BLaER1 treated with 17β-estradiol and CSF1 and Interleukin-3, amounts not matched to agents 10 nM and 100 nM (cell line): ENCODE results near the gene MRPS35.

Source experiments
- H3K27ac ChIP-seq, 11 experiments: shearing (Covaris generic); formaldehyde crosslinking; 2 replicates each; pipeline ENCODE4 v1.8.1; 2022
- H3K27me3 ChIP-seq, 11 experiments: shearing (Covaris generic); formaldehyde crosslinking; 2 replicates each; pipeline ENCODE4 v1.8.1; 2022
- H3K36me3 ChIP-seq, 11 experiments: shearing (Covaris generic); formaldehyde crosslinking; 2 replicates each; pipeline ENCODE4 v1.8.1; 2022
- H3K4me1 ChIP-seq, 10 experiments: shearing (Covaris generic); formaldehyde crosslinking; 2 replicates each; pipeline ENCODE4 v1.8.1; 2022
- H3K4me2 ChIP-seq, 11 experiments: shearing (Covaris generic); formaldehyde crosslinking; 2 replicates each; pipeline ENCODE4 v1.8.1; 2022
- H3K4me3 ChIP-seq, 10 experiments: shearing (Covaris generic); formaldehyde crosslinking; 2 replicates each; pipeline ENCODE4 v1.8.1; 2022
- H3K9ac ChIP-seq, 11 experiments: shearing (Covaris generic); formaldehyde crosslinking; 2 replicates each; pipeline ENCODE4 v1.8.1; 2022
- H3K9me3 ChIP-seq, 11 experiments: shearing (Covaris generic); formaldehyde crosslinking; replicated peaks in 1 of 11; 2 replicates each; pipeline ENCODE4 v1.8.1; 2022
- H4K20me1 ChIP-seq, 11 experiments: shearing (Covaris generic); formaldehyde crosslinking; 2 replicates each; pipeline ENCODE4 v1.8.1; 2022
- Cebpa-rat ChIP-seq, 11 experiments: shearing (Covaris generic); IDR thresholded peaks; 2 replicates each; pipeline ENCODE4 v1.8.1; 2022

Gene MRPS35

GRCh38 chr12:27710592-27711316, at the start of gene MRPS35:
TSS of gene MRPS35 (plus strand) at chr12:27710832. CDS start at chr12:27710844, 12 bp downstream.
- Histone ChIP-seq H3K27ac (peak within 1 kb of the TSS; percentile 72 to 94 (median 88)), H3K4me1 (peaks cover 12 to 26% (median 19%) of the 10 kb centered on the region in 10 experiments)

GRCh38 chr12:27665704-27666103, 44.9 kb upstream of the MRPS35 start:
- H3K9me3 ChIP-seq: no peaks in the 10 kb centered on the region
- no peak overlapping the region for H3K9ac ChIP-seq
- H4K20me1 ChIP-seq: no peaks in the 10 kb centered on the region
- peaks cover 0 to 23% (median 0%) of the 10 kb centered on the region in 10 experiments; a peak in 6 of 20 replicates for H3K4me1 ChIP-seq
- H3K27me3 ChIP-seq: no peaks in the 10 kb centered on the region
- H3K4me2 ChIP-seq: no peak overlapping the region
- H3K36me3 ChIP-seq: peaks cover 54 to 99% (median 77%) of the 10 kb centered on the region in 11 experiments
- no peak overlapping the region for H3K4me3 ChIP-seq
- no peak overlapping the region for H3K27ac ChIP-seq
- TF ChIP-seq Cebpa-rat (IDR thresholded peaks at IDR 0.05): no peak

More at GRCh38 chr12:27710592-27711316, at the start of gene MRPS35:
- H3K36me3 ChIP-seq: peaks cover 25 to 37% (median 33%) of the 10 kb centered on the region in 11 experiments
- peak within 1 kb of the TSS; percentile 77 to 100 (median 90) for H3K4me3 ChIP-seq
- no peaks in the 10 kb centered on the region for H3K9me3 ChIP-seq
- peak within 1 kb of the TSS; percentile 78 to 99 (median 84) for H3K4me2 ChIP-seq
- H4K20me1 ChIP-seq: peaks cover 0 to 49% (median 41%) of the 10 kb centered on the region in 11 experiments; a peak in 15 of 22 replicates
- peak within 1 kb of the TSS; percentile 84 to 97 (median 93) for H3K9ac ChIP-seq
- H3K27me3 ChIP-seq: no peaks in the 10 kb centered on the region
- no peak for TF ChIP-seq Cebpa-rat (IDR thresholded peaks at IDR 0.05)

- peaks cover 45 to 99% (median 74%) of the 10 kb centered on the region in 11 experiments for H3K36me3 ChIP-seq
- H3K27ac ChIP-seq: no peak overlapping the region
- peaks cover 0 to 23% (median 0%) of the 10 kb centered on the region in 10 experiments; a peak in 6 of 20 replicates for H3K4me1 ChIP-seq
- no peak overlapping the region for H3K4me3 ChIP-seq
- H3K27me3 ChIP-seq: no peaks in the 10 kb centered on the region
- H3K9ac ChIP-seq: no peak overlapping the region
- no peak overlapping the region for H3K4me2 ChIP-seq
- no peaks in the 10 kb centered on the region for H4K20me1 ChIP-seq
- no peak for TF ChIP-seq Cebpa-rat (IDR thresholded peaks at IDR 0.05)
- H3K9me3 ChIP-seq: no peaks in the 10 kb centered on the region
Observed at GRCh38 chr12:27666510-27666909, 44.1 kb upstream of the MRPS35 start.

- Histone ChIP-seq H3K36me3 (peaks cover 41 to 94% (median 71%) of the 10 kb centered on the region in 11 experiments), H3K27ac (no peak overlapping the region), H4K20me1 (no peaks in the 10 kb centered on the region), H3K27me3 (no peaks in the 10 kb centered on the region), H3K9ac (no peak overlapping the region), H3K4me2 (peak overlapping the region in 2 of 11 experiments; percentile 15 to 36; a peak in 1 of 22 replicates), H3K4me1 (peaks cover 0 to 23% (median 2%) of the 10 kb centered on the region in 10 experiments; a peak in 15 of 20 replicates), H3K9me3 (no peaks in the 10 kb centered on the region), H3K4me3 (no peak overlapping the region)
- TF ChIP-seq Cebpa-rat (IDR thresholded peaks at IDR 0.05): no peak
Observed at GRCh38 chr12:27667540-27667939, 43.1 kb upstream of the MRPS35 start.

GRCh38 chr12:27672051-27672450, 38.6 kb upstream of the MRPS35 start:
- no peak overlapping the region for H3K27ac ChIP-seq
- H3K27me3 ChIP-seq: no peaks in the 10 kb centered on the region
- no peak overlapping the region for H3K4me3 ChIP-seq
- no peak for TF ChIP-seq Cebpa-rat (IDR thresholded peaks at IDR 0.05)
- no peak overlapping the region; a peak in 1 of 22 replicates for H3K4me2 ChIP-seq
- H4K20me1 ChIP-seq: no peaks in the 10 kb centered on the region
- H3K9ac ChIP-seq: no peak overlapping the region
- no peaks in the 10 kb centered on the region for H3K9me3 ChIP-seq
- peaks cover 27 to 81% (median 54%) of the 10 kb centered on the region in 11 experiments for H3K36me3 ChIP-seq
- peaks cover 0 to 21% (median 14%) of the 10 kb centered on the region in 10 experiments; a peak in 17 of 20 replicates for H3K4me1 ChIP-seq

GRCh38 chr12:27672643-27673042, 38.0 kb upstream of the MRPS35 start:
- Histone ChIP-seq H3K27ac (no peak overlapping the region), H3K4me3 (no peak overlapping the region), H3K9me3 (no peaks in the 10 kb centered on the region), H3K36me3 (peaks cover 27 to 81% (median 54%) of the 10 kb centered on the region in 11 experiments), H3K4me1 (peaks cover 0 to 15% (median 13%) of the 10 kb centered on the region in 10 experiments; a peak in 17 of 20 replicates), H4K20me1 (no peaks in the 10 kb centered on the region), H3K4me2 (peak overlapping the region in 6 of 11 experiments; percentile 5 to 48 (median 38); a peak in 8 of 22 replicates), H3K27me3 (no peaks in the 10 kb centered on the region), H3K9ac (no peak overlapping the region)
- no peak for TF ChIP-seq Cebpa-rat (IDR thresholded peaks at IDR 0.05)

GRCh38 chr12:27673101-27673718, 37.4 kb upstream of the MRPS35 start:
- H3K9ac ChIP-seq: peak overlapping the region in 1 of 11 experiments; percentile 32; a peak in 2 of 22 replicates
- peak overlapping the region in 6 of 11 experiments; percentile 5 to 48 (median 38); a peak in 10 of 22 replicates for H3K4me2 ChIP-seq
- H3K27me3 ChIP-seq: no peaks in the 10 kb centered on the region
- TF ChIP-seq Cebpa-rat (IDR thresholded peaks at IDR 0.05): no peak
- no peaks in the 10 kb centered on the region for H3K9me3 ChIP-seq
- peaks cover 23 to 81% (median 54%) of the 10 kb centered on the region in 11 experiments for H3K36me3 ChIP-seq
- H3K4me3 ChIP-seq: no peak overlapping the region
- no peaks in the 10 kb centered on the region for H4K20me1 ChIP-seq
- peaks cover 0 to 14% (median 12%) of the 10 kb centered on the region in 10 experiments; a peak in 16 of 20 replicates for H3K4me1 ChIP-seq
- H3K27ac ChIP-seq: no peak overlapping the region

- Histone ChIP-seq H3K4me2 (no peak overlapping the region), H3K27ac (no peak overlapping the region), H4K20me1 (no peaks in the 10 kb centered on the region)
Observed at GRCh38 chr12:27674989-27675388, 35.6 kb upstream of the MRPS35 start.

GRCh38 chr12:27680619-27681018, 30.0 kb upstream of the MRPS35 start:
- no peaks in the 10 kb centered on the region for H4K20me1 ChIP-seq
- no peaks in the 10 kb centered on the region for H3K27me3 ChIP-seq
- H3K4me3 ChIP-seq: no peak overlapping the region
- H3K36me3 ChIP-seq: peaks cover 70 to 99% (median 92%) of the 10 kb centered on the region in 11 experiments
- no peak overlapping the region for H3K9ac ChIP-seq
- no peaks in the 10 kb centered on the region for H3K4me1 ChIP-seq
- no peak for TF ChIP-seq Cebpa-rat (IDR thresholded peaks at IDR 0.05)
- 0 out of 22 replicates have a peak, but pooled peaks cover 0 to 6% (median 0%) of the 10 kb centered on the region in 11 experiments for H3K9me3 ChIP-seq
- no peak overlapping the region for H3K27ac ChIP-seq
- no peak overlapping the region for H3K4me2 ChIP-seq

More at GRCh38 chr12:27674989-27675388, 35.6 kb upstream of the MRPS35 start:
- no peaks in the 10 kb centered on the region for H3K27me3 ChIP-seq
- H3K9ac ChIP-seq: no peak overlapping the region
- TF ChIP-seq Cebpa-rat (IDR thresholded peaks at IDR 0.05): no peak
- peaks cover 0 to 14% (median 12%) of the 10 kb centered on the region in 10 experiments; a peak in 11 of 20 replicates for H3K4me1 ChIP-seq
- H3K9me3 ChIP-seq: 0 out of 22 replicates have a peak, but pooled peaks cover 0 to 3% (median 0%) of the 10 kb centered on the region in 11 experiments
- H3K4me3 ChIP-seq: no peak overlapping the region
- peaks cover 36 to 81% (median 62%) of the 10 kb centered on the region in 11 experiments for H3K36me3 ChIP-seq
